ENCODE measurements around the gene BTBD16.

DNA sequence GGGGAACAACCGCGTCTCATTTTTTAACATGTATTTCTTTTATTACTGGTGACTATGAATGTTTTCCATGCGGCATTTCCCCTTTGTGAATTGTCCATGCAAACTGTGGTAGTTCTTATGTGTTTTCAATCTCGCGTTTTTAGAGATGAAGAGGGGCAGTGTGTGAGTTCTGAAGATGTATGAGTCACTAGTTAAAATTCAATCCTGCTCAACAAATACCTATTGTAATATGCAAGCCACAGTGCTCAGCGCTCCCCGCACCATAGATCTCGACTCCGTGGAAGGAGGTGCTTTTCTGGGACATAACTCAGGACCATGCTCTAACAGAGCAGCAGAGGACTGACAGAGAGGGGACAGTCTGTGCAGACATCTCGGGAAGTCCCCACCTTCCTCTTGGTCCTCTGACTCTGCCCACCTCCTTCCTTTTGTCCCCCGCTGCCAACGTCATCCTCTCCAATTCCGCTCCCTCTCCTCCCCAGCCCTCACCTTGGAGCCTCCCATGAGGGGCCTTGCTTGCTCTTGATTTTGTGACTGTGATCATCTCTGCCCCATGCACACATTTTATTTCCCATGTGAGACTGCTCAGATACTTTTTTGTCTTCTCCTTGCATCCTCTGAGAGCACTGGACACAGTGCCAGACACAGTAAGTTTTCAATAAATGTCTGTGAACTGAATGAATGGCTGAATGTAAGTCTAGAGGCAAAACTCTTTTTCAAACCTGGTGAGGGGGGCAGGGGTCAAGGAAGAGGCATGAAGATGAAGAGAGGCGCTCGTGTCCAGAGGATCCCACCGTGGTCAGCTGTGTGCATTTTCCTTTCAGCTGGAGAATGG is 60.7 kb downstream of the BTBD16 start:
- no peak for TF ChIP-seq CTCF (IDR thresholded peaks at IDR 0.05)
- no peak for TF ChIP-seq POLR2AphosphoS5 (IDR thresholded peaks at IDR 0.05)
- no peak for TF ChIP-seq POLR2A (IDR thresholded peaks at IDR 0.05)
- no peak for TF ChIP-seq EP300 (IDR thresholded peaks at IDR 0.05)
